ENCODE data around the gene PLCZ1. TPM values are rescaled to one million over a fixed set of nuclear protein-coding genes. Genes with fewer than 3 reads are reported as not detected.

Gene PLCZ1
- total RNA-seq, 1 donor from 2014 or later: not detected

DNA sequence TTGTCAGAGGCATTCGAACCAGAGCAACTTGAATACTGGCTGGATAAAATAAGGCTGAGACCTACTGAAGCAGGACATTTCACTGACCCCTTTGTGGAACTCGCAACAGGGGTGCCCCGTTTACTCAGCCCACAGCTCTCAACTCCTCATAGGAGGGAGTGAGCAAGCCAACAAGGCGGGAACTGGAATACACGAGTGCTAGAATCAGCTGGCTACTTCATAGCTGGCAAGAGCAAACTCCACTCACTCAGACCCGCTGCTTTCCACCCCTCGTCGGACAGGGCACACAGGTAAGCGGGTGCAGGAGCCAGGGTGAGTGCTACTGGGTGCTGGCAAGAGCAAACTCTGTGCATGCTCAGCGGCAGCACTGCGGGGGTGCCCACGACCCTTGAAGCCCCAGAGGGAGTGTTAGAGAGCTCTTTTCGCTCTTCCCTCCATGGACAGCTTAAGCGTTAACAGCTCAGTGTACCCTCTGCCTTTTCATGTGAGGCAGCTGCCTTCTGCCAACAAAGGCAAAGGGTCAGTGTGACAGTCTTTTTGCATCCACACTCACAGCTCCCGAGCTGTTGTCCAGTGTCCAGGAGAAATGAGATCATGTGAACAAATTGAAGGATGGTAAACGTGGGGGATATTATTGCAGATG lies 15.8 kb upstream of the PLCZ1 start:
- H3K4me3 Mint-ChIP-seq: no peak overlapping the region
- H3K27ac Mint-ChIP-seq: no peak overlapping the region
- H3K4me1 Mint-ChIP-seq (ENCODE audit: unreplicated experiment): peaks cover 10% of the 10 kb centered on the region
- H3K36me3 Mint-ChIP-seq: no peaks in the 10 kb centered on the region
- no peak for DNase-seq (ENCODE audit: extremely low spot score, unreplicated experiment)
- H3K9me3 Mint-ChIP-seq: no peaks in the 10 kb centered on the region
- peaks cover 24% of the 10 kb centered on the region for H3K27me3 Mint-ChIP-seq
- TF ChIP-seq, protein P1, sequence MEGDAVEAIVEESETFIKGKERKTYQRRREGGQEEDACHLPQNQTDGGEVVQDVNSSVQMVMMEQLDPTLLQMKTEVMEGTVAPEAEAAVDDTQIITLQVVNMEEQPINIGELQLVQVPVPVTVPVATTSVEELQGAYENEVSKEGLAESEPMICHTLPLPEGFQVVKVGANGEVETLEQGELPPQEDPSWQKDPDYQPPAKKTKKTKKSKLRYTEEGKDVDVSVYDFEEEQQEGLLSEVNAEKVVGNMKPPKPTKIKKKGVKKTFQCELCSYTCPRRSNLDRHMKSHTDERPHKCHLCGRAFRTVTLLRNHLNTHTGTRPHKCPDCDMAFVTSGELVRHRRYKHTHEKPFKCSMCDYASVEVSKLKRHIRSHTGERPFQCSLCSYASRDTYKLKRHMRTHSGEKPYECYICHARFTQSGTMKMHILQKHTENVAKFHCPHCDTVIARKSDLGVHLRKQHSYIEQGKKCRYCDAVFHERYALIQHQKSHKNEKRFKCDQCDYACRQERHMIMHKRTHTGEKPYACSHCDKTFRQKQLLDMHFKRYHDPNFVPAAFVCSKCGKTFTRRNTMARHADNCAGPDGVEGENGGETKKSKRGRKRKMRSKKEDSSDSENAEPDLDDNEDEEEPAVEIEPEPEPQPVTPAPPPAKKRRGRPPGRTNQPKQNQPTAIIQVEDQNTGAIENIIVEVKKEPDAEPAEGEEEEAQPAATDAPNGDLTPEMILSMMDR (conservative IDR thresholded peaks at IDR 0.05): no peak

DNA sequence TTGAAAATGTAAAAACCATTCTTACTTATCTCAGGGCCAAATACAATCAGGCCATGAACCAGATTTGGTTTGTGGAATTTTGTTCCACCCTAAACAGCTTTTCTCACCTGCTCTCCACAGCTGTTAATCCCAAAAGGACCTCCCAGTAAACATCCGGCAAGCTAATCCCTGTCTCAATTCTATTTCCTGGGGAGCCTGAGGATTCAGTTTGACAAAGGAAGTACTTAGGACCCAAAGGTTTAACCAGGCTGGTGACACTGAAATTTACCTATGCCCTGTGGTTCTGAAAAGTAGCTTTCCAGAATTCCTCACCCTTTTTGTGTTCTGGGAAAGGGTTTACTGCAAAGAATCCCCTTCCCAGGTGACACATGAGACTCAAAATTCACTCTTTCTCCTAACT lies 15.1 kb upstream of the PLCZ1 start:
- Mint-ChIP-seq H3K9me3 (no peaks in the 10 kb centered on the region), H3K27me3 (peaks cover 24% of the 10 kb centered on the region), H3K4me3 (no peak overlapping the region), H3K36me3 (no peaks in the 10 kb centered on the region), H3K4me1 (ENCODE audit: unreplicated experiment) (peaks cover 10% of the 10 kb centered on the region), H3K27ac (no peak overlapping the region)
- no peak for DNase-seq (ENCODE audit: extremely low spot score, unreplicated experiment)
- TF ChIP-seq, protein P1 (conservative IDR thresholded peaks at IDR 0.05): no peak

DNA sequence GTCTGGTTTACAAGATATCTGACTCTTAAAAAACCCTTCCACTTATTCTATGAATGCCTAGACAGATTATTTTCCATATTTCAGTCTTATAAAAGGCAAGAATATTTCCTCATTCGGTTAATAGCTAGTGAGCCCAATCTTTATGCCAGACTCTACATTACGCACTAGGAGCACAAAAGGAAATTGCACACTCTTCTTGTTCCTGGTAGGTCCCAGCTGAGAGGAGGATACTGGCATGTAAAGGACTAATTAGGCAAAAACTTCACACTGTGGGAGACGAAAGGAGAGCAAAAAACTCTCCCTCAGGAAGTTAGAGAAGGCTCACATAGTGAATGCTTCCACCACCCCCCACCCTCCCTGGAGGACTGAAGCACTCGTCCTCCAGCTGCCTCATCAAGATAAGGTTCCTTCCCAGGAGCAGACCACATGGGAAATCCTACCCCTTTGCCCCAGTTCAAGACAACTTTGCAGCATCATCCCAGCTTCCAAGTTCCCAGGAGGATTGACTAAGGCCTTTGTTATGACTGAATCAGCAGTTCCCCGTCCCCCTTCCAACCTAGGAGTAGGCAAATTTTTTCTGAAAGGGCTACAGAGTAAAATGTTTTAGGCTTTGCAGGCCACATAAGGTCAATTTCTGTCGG lies 14.6 kb upstream of the PLCZ1 start:
- Mint-ChIP-seq H3K4me3 (no peak overlapping the region), H3K27ac (no peak overlapping the region)

DNA sequence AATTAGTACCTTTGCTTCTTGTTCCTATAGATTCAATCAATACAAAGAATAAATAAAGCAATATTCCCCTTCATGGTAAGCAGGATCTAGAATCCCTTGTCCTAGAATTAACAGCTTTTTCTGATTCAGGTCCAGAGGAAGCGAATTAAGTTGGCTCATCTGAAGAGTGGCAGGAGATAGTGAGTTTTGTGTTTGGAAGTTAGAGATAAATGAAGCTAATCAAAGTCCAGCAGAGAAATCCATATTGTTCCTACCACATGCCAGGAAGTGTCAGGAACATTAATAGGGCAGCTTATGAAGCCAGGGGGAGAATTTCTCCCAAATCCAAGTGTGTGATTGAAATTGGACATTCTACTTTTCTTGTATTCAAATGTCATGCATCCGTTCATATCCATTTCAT lies 14.1 kb upstream of the PLCZ1 start:
- Mint-ChIP-seq H3K36me3 (no peaks in the 10 kb centered on the region), H3K4me3 (no peak overlapping the region), H3K27ac (no peak overlapping the region), H3K27me3 (peaks cover 24% of the 10 kb centered on the region), H3K9me3 (no peaks in the 10 kb centered on the region), H3K4me1 (ENCODE audit: unreplicated experiment) (peaks cover 10% of the 10 kb centered on the region)
- DNase-seq (ENCODE audit: extremely low spot score, unreplicated experiment): no peak
- TF ChIP-seq, protein P1 (conservative IDR thresholded peaks at IDR 0.05): no peak

More for the DNA sequence above, 14.6 kb upstream of the PLCZ1 start:
- Mint-ChIP-seq H3K36me3 (no peaks in the 10 kb centered on the region), H3K27me3 (peaks cover 24% of the 10 kb centered on the region), H3K9me3 (no peaks in the 10 kb centered on the region), H3K4me1 (ENCODE audit: unreplicated experiment) (peaks cover 10% of the 10 kb centered on the region)
- DNase-seq (ENCODE audit: extremely low spot score, unreplicated experiment): no peak
- TF ChIP-seq, protein P1 (conservative IDR thresholded peaks at IDR 0.05): no peak

DNA sequence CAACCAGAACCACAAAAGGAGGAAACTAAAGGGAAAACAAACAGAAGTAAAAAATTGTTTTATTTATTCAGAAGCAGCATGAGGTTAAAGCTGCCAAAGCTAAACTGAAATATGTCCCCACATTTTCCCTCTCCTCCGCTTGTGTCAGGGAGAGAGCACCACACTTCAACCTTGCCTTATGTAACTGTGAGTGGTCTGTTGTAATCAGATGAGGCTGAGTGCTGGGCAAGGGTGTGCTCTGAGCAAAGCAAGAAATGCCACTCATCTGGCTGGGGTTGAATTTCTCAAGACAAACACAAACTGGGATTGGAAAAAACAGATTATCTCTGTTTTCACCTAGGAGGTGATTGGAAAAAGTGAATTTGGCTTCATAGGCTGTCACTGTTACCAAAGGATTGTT lies 12.3 kb upstream of the PLCZ1 start:
- DNase-seq (ENCODE audit: extremely low spot score, unreplicated experiment): no peak
- Mint-ChIP-seq H3K4me1 (ENCODE audit: unreplicated experiment) (peaks cover 10% of the 10 kb centered on the region), H3K27ac (no peak overlapping the region), H3K27me3 (peaks cover 24% of the 10 kb centered on the region), H3K36me3 (peaks cover under 1% of the 10 kb centered on the region), H3K4me3 (no peak overlapping the region), H3K9me3 (no peaks in the 10 kb centered on the region)
- TF ChIP-seq, protein P1 (conservative IDR thresholded peaks at IDR 0.05): no peak

All from type B pancreatic cell (in vitro differentiated cells).